ENCODE data around the gene SCT.

DNA sequence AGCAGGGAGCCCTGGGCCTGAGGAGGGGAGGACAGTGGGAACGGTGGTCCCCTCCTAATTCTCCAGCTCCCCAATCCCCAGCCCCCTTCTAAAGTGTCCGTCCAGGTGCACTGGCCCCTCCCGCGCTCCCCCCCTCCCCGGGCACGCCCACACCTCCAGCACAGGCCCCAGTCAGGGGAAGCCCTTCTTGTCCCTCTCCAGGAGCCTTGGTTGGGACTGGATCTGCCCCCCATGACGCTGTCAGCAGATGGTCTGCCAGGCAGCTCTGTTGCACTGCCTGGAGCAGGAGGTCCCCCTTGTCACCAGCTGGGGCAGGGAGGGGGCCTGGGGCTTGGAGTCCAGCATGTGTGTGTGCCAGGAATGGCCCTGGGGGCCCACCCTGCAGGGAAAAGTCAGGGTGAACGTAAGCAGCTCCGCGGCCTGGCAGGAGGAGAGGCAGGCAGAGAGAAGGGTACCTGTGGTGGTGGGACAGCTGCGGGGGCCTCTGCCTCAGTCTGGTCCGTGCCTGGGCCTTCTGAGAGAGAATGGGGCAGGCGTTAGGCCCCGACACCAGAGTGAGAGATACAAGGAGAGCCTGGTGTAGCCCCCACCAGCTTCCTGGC lies 12.9 kb downstream of the SCT start:
- TF ChIP-seq CREB1 (IDR thresholded peaks at IDR 0.05; ENCODE audit: low read depth), result no peak
- no peak for TF ChIP-seq EP300 (IDR thresholded peaks at IDR 0.05; ENCODE audit: borderline replicate concordance)
- TF ChIP-seq TAF1 (IDR thresholded peaks at IDR 0.05; ENCODE audit: low read depth), result no peak
- TF ChIP-seq REST (IDR thresholded peaks at IDR 0.05; ENCODE audit: low read depth), result no peak
- TF ChIP-seq TEAD4 (IDR thresholded peaks at IDR 0.05), result no peak
- TF ChIP-seq TCF12 (IDR thresholded peaks at IDR 0.05; ENCODE audit: low read depth), result no peak
- TF ChIP-seq YY1 (IDR thresholded peaks at IDR 0.05; ENCODE audit: low read depth), result no peak

All from Ishikawa (cell line).